GM03348 (cell line): ENCODE data around the gene GABRR2.
"Not testable (repeated sequence)": the region's sequence is repeated elsewhere in the genome, so short reads cannot be mapped to it uniquely, and the experiment has no call there.

Experiments used
- DNase-seq: peaks from one replicate; pipeline ENCODE4 v3.0.0; 2012; ENCODE audit warnings: low spot score

Gene GABRR2

DNA sequence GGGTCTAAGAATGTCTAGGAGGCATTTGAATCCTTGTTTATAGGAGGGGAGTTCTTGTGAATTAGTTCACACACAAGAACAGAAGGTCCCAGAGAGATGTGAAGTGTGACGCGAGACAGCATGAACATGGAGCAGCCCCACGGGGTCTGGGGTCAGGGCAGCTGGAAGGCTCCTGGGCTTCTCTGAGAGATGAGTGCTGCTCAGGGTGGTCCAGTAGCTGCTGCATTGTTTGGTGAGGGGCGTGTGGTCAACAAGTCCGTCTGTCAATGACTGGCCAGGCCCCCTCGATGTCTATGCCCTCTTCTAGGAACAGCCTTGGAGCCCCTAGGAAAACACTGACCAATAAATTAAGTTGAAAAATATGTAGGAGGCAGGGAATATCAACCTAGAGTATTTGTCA is 57.8 kb downstream of the GABRR2 start:
- peak; percentile 23 for DNase-seq

DNA sequence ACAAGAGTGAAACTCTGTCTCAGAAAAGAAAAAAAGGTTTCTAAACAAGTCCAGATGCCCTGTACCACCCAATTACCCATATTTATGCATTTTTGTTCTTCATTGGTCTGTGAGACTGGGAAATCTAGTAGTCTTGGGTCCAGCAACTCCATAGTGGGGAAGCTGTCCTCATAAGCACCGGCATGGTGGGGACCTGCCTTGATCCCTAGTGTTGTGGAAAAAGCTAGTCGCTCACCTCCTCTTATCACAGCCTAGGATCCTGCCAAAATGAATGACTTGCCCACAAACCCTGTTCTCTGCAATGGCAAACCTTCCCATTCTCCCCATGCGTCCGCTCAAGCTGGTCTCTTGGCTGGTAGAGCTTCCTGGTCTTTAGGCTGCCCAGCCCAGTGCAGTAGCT is 59.7 kb downstream of the GABRR2 start:
- no peak for DNase-seq

DNA sequence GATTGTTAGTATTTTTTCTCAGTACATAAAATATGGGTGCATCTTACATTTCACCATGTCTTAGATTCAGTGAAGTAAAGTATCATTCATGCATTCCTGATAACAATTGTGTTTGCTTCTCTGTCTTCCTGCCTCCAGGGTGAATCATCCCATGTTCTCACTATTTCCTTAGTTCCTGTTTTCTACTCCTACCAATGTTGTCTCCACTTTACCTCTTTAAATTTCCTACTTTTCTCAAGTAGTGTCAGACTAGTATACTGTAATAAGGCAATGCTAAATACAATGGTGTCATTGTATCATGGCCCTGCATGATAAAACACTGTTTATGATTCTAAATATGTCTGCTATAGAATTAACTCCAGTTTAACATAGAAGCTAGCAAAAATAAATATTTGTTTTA is 60.5 kb downstream of the GABRR2 start:
- no peak for DNase-seq

DNA sequence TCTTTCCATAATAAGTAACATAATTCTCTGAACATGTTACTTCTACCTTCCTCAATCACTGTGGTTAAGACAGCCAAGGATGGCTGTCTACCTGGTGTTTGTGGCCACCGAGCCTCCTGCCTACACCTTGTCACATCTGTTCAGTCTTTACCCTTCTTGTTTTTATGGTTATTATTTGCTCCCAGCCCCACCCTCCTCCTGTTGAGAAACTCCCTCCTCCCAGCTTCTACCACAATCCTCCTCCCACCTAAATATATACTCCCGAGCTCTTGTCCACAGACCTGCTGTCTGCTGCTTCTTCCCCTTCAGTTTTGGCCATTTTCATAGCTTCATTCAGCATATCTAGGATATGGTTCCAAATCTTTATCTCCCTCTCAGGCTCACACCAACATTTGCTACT is 62.2 kb downstream of the GABRR2 start:
- DNase-seq = no peak

DNA sequence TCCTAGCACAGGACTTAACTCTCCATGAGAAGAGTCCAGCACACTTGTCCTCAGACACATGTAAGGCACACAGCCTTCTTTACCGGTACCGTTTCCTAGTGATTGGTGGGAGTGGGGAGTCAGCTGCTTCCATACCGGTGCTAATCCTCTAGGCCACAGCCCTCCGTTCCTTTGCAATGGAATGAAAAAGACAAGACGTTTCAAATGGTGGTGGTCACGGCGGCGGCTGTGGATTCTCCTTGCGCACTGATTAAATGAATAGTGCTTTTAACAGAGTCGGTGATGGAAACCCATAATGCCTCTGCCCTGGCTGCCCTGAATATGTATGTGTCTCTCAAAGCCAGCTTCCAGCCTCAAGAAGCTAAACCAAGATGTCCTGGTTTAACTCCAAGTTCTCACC is 63.1 kb downstream of the GABRR2 start:
- DNase-seq = no peak

DNA sequence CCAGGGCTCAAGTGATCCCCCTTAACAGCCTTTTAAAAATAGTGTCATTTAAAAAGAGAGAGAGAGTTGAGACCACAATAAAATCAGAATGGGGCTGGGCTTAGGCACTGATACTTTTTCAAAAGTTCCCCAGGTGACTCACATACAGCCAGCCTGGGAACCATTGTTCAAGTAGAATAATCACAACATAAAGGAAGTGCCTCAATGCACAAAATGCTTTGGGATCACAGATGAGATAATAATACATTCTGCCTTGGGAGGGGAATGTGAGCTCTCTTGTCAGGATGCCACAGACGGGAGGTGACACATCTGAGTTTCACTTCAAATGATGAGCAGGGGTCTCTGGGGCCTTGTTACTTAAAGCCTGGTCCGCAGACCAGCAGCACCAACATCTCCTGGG is 63.9 kb downstream of the GABRR2 start:
- no peak for DNase-seq

DNA sequence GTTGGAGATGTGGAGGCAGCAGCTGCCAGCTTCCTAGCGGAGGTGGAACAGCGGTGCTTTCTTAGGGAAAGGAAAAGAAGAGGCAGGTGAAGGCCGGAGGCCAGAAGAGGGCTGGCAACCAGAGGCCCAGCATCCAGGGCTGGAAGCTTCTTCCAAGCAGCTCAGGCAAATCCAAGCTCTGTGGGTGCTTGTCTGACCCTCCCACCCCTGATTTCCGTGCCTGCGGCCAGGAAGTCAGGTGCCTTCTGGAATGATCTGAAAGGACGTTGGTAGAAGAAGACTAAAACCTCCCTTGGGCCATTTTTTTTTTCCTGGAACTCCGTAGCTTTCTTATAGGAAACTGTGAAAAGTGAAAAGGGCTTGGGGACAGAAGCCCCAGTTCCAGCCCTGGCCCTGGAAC is 64.9 kb downstream of the GABRR2 start:
- no peak for DNase-seq

DNA sequence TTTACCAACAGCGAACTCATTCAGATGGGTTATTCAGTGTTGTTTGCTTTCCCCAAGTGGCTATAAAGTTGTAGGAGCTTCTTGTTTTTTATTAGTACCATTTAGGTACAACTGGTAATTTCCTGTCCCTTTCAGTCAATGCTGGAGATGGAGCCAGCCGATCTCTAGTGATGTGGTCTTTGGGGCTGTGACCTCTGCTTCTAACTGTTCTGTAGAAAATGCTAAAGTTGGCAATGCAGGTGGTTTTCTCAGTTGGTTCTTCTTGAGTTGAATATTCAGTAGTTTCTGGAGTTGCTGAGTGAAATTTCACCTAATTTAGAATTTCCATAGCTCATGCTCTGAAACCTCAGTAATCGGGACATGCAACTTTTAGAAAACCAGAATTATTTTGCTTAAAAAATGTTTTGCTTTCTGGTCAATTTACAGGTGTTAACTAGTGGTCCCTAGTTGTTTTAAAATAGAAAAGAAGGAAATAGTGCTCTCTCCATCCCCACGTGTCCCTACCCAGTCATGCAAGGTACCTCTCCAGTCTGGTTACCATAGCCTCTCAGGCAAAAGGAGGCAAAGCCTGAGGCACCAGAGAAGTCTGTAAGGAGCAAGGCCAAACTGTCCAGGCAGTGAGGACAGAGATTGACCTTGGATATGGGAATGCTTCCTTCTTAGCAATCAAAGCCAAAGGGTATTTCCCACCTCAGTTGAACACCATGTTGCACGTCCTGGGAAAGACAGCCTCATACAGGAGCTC is 70.7 kb downstream of the GABRR2 start:
- no peak for DNase-seq

DNA sequence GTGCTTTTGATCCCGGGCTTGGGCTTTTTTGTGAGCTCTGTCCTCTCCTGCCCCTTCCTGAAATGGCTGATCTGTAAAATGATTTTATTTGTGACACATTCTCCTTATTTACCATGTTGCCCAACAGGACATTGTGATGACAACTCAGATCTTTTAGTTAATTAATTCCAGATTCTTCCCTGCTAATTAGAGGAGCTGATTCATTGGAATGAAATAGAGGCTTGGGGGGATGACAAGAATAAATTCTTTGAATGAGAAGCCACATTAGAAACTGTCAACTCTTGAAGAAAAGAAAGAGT is 71.8 kb downstream of the GABRR2 start:
- DNase-seq = no peak

DNA sequence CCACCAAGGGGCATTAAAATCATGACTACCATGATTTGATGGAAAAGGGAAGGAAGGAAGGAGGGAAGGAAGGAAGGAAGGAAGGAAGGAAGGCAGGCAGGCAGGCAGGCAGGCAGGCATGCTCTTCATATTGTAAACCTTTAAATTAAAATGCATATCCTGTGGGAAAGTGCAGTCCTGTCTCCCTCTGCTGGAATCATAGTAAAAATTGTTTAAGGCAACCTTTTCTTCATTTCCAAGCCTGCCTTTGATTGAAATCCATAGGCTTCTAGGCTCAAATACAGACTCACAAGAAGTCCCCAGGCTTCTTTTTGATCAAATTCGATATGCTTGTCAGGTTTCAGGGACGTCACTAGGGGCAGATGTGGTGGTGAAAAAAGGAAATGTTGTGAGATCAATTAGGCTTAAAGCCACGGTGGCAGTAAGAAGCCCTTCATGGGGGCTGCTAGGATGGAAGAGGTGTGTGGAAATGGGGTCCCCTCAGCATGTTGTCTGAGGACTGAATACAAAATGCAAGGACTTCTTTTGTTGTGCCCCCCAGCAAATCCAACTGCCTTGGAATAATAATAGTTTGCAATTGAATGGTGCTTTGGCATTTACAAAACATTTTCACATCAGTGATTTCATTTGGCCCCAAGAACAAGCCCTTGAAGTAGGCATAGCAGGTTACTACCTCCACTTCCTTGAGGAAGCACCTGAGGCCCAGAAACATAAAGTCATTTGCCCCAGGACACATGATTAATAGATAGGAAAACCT is 72.3 kb downstream of the GABRR2 start:
- peak; percentile 56 for DNase-seq

DNA sequence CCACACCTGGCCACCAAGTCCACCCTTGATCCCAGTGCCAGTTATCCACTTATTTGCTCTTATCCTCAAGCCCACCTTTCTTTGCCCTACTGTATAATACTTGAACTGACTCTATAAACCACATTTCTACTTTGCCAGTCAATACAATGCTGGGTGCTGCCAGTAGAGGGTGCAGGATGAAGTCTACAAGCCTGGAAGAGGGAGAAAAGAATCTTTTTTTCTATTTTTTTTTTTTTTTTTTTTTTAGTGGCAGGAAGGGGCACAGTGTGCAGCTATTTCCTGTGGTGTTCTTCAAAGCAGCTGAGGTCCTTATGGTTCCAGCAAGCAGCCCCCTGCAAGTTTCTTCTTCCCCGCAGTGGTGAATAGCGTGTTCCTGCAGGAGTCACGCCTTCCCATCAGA is 75.8 kb downstream of the GABRR2 start:
- no peak for DNase-seq

DNA sequence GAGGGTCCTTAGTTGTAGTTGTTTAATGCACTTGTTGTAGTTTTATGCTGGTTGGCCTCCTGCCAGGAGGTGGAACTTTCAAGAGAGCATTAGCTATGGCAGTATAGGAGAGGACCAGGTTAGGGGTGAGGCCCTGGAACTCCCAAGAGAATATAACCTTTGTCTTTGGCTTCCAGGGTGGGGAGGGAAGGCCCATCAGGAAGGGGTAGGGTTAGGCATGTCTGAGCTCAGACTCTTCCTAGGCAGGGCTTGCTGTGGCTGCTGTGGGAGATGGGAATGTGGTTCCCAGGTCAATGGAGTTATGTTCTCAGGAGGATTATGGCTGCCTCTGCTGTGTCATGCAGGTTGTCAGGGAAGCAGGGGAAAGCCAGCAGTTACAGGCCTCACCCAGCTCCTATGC is 77.9 kb downstream of the GABRR2 start:
- DNase-seq = no peak

DNA sequence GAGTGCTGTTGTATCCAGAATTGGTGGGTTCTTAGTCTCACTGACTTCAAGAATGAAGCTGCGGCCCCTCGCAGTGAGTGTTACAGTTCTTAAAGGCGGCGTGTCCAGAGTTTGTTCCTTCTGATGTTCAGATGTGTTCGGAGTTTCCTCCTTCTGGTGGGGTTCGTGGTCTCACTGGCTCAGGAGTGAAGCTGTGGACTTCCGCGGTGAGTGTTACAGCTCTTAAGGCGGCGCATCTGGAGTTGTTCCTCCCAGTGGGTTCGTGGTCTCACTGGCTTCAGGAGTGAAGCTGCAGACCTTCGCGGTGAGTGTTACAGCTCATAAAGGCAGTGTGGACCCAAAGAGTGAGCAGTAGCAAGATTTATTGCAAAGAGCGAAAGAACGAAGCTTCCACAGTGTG is 81.5 kb downstream of the GABRR2 start:
- DNase-seq = not testable (repeated sequence)

DNA sequence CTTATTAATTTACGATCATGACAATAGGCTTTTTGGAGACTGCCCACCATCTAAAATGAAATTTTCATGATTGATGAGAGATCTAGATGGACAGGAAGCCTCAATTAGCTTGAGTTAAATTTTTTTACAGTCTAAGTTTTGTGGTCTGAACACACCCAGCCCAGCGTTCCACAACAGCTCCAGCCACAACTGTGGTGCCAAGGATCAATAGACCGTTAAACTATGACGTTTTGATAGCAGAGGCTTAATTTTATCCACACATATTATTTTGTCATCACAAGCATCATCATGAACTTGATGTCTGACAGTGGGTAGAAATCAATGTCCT is 92.4 kb downstream of the GABRR2 start:
- no peak for DNase-seq

DNA sequence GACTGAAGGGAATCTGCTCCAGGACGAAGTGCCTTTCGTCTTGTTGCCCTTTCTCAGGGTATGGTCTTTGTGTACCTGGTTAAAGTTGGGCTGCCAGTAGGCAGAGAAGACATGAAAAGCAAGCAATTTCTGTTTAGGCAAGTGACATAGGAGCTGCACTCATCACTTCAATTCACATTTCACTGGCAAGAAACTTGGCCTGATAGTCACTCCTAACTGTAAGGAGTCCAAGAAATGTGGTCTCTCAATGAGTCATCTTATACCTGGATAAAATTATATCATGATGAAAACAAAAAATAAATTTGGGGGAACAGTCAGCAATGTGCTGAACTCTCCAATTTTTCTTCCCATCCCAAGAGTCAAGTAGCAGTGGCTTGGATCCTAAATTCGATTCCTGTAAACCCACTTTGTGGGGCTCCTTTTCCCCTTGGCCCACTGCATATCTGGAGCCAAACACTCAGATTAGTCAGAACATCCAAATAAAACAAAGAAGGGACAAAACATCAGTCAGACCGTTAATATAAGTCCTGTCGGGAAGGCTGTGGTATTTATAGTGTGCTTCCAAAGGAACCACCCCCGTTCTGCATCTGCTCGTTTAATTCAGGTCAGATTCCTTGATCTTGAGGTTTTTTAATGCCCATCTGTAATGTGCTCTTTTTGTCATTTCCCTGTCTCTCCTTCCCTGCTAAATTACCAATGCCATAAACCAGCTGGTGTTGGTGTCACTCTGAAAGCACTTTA is 93.0 kb downstream of the GABRR2 start:
- no peak for DNase-seq

DNA sequence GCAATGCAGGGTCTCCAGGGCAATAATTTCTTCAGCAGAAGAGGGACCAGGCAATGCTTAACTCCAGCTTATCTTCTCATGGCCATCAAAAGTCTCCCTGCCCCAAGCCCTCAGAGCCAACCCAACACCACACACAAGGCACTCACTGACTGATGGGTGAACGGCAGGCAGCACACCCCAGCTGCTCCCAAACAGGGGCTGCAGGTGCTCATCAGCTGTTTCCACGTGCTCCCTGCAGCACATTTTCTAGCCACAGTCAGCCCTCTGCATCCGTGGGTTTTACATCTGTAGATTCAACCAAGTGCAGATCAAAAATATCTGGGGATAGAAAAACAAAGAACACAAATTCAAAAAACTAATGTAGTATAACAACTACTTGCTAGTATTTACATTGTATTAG is 94.0 kb downstream of the GABRR2 start:
- DNase-seq = no peak

DNA sequence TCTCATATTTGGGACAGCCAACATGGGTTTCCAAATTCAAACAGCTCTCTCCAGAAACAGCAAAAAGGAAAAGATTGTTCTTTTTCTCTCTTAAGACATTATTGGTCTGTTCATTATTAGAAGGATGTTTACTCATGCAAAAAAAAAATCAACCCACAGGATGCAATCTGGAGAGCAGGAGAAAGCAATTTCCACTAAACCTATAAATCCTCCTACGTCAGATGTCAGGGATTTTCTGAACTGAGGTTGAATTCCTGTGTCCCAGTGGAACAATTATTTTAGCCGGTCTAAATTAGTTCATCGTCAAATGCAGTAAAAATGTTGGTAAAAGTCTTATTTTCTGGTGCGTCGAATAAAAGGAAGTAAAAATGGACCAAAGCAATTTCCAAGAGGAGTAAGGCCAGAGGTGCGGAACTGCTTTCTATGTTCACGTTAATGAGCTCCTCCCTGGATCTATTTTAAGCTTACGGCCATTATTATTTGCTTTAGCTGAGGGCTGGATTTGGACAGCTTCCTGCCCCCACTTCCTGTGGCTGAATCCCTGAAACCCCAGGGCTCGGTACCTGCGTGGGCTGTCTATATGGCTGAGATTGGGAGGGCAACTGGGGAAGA is 97.7 kb downstream of the GABRR2 start, which contains the start of gene GABRR1:
GABRR1 (minus strand) TSS at position 60 of the 612 bp plus-strand sequence; CDS start at position 24, 36 bp downstream.
- DNase-seq = no peak

DNA sequence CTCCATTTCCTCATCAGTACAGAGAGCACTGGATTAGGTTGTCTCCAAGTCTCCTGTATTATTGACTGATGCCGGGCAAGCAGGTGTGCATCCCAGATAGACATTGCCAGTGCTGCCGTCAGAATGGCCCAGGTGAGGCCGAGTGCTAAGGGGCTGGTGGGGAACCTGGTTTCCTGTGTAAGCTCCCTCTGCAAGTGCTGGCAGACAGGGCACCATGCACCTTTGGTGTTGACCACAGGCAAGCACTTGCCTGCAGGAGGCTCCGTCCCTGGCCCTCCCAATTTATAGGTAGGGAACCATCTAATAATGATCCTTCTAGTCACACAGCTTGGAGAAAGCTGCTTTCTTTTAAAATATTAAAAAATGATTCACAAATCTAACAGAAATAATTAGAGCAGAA is 98.7 kb downstream of the GABRR2 start:
- DNase-seq = no peak

DNA sequence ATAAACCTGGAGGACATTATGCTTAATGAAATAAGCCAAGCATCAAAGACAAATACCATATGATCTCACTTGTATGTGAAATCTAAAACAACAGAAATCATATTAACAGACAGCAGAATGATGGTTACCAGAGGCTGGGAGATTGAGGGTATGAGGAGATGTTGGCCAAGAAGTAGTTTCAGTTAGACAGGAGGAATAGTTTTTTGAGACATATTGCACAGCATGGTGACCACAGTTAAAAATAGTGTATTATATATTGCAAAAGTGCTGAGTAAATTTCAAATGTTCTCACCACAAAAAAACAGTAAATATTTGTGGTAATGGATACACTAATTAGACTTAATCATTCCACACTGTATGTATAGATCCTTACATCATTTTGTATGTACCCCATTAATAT is 99.7 kb downstream of the GABRR2 start:
- DNase-seq = no peak

DNA sequence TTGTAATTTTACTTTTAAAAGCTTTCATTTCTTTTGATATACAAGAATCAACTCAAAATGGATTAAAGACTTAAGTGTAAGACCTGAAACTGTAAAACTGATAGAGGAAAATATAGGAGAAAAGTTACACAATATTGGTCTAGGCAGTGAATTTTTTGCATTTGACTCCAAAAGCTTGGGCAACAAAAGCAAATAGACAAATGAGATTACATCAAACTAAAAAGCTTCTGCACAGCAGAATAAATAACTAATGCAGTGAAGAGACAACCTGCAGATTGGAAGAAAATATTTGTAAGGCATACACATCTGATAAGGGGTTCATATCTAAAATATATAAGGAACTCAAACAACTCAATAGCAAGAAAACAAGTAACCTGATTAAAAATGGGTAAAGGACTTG is 100.9 kb downstream of the GABRR2 start:
- DNase-seq = no peak

DNA sequence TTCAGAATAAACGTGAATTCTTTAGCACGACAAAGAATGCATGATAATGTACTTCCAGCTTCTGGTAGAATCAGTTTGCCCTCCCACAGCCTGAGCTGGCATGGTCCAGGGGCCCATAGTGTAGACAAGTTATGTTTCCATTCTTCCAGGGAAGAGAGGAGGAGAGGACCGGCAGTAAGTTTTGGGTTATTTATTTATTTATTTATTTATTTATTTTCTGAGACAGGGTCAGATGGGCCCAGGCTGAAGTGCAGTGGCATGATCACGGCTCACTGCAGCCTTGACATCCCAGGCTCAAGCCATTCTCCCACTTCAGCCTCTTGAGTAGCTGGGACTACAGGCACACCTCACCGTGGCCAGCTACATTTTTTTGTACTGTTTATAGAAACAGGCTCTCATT is 102.6 kb downstream of the GABRR2 start:
- DNase-seq = no peak

DNA sequence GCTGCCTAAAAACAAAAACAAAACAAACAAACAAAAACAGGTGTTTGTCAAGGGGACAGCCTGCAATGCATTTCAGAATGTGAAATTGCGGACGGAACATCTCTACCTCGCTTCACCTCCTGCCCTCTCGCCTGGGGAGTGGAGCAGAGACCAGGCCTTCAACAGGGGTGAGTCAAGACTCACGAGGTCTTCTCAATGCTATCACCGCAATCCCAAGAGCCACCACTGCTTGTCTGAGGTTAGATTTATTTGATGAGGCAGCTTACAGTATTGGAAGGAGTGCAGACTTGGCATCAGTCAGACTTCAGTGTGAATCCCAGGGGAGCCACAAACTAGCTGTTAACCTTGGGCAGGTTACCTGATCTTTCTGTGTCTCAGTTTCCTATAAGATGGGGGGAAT is 105.6 kb downstream of the GABRR2 start:
- no peak for DNase-seq

DNA sequence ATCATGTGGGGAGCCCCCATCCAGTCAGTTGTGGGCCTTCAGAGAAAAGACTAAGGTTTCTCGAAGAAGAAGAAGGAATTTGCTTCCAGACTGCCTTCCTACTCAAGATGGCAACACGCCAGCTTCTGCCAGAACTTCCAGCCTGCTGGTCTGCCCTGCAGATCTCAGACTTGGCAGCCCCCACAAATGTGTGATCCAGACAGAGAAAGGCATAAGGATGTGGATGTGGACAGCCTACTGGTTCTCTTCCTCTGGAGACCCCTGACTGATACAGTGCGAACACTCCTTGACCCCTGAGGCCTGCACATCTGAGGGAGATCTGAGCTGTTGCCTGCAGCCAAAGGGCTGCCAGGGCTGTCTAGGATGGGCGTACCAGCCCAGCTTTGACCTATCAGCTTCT is 106.5 kb downstream of the GABRR2 start:
- no peak for DNase-seq
